Glutamatergic neuron (in vitro differentiated cells): ENCODE results near the gene SPATA21. TPM values are rescaled to one million over a fixed set of nuclear protein-coding genes. Genes with fewer than 3 reads are reported as not detected.

Experiments
- DNase-seq: peaks from one replicate; pipeline ENCODE4 v3.0.0; 2022
- H3K27ac Mint-ChIP-seq: one replicate; pipeline ENCODE4 v1.8.0; 2020; ENCODE audit warnings: mild to moderate bottlenecking, mixed read lengths, inconsistent platforms; ENCODE audit not compliant: unreplicated experiment
- H3K27me3 Mint-ChIP-seq: one replicate; pipeline ENCODE4 v1.8.0; 2020; ENCODE audit warnings: mild to moderate bottlenecking, moderate library complexity, mixed read lengths, inconsistent platforms; ENCODE audit not compliant: unreplicated experiment
- H3K36me3 Mint-ChIP-seq: one replicate; pipeline ENCODE4 v1.8.0; 2020; ENCODE audit warnings: mild to moderate bottlenecking, mixed read lengths, inconsistent platforms; ENCODE audit not compliant: unreplicated experiment
- H3K4me1 Mint-ChIP-seq: one replicate; pipeline ENCODE4 v1.8.0; 2020; ENCODE audit warnings: mild to moderate bottlenecking, low read depth, mixed read lengths, inconsistent platforms; ENCODE audit not compliant: unreplicated experiment
- H3K4me3 Mint-ChIP-seq: one replicate; pipeline ENCODE4 v1.8.0; 2020; ENCODE audit warnings: mild to moderate bottlenecking, mixed read lengths, inconsistent platforms; ENCODE audit not compliant: unreplicated experiment
- H3K9me3 Mint-ChIP-seq: one replicate; pipeline ENCODE4 v1.8.0; 2020; ENCODE audit warnings: mild to moderate bottlenecking, moderate library complexity, mixed read lengths, inconsistent platforms; ENCODE audit not compliant: unreplicated experiment
- total RNA-seq: library from RNA; stranded (reverse); fragmentation: NEBNext Ultra II Directional; extraction: Animal tissue kit (Norgen Biotek cat#: 25700); gene quantifications from one replicate; pipeline ENCODE4 v1.2.1, GENCODE V29; 2021; ENCODE audit not compliant: unreplicated experiment
- TF ChIP-seq, protein P1 (sequence below): fragments of 200-600 bp; sonication (generic); IDR thresholded peaks from one replicate; pipeline ENCODE4 v1.5.0; 2021; ENCODE audit not compliant: partially characterized antibody, unreplicated experiment

SPATA21 gene
- total RNA-seq, 1 donor from 2014 or later, result not detected

DNA sequence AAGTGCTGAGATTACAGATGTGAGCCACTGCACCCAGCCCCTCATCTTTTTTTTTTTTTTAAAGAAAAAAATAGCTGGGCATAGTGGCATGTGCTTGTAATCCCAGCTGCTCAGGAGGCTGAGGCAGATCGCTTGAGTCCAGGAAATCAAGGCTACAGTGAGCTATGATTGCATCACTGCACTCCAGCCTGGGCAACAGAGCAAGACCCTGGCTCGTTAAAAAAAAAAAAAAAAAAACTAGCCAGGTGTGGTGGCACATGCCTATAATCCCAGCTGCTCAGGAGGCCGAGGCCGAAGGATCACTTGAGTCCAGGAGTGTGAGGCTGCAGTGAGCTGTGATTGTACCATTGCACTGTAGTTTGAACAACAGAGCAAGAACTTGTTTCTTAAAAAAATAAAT is 56.4 kb downstream of the SPATA21 start:
- peaks cover 1% of the 10 kb centered on the region for H3K27me3 Mint-ChIP-seq
- no peak overlapping the region for H3K27ac Mint-ChIP-seq
- H3K36me3 Mint-ChIP-seq, result no peaks in the 10 kb centered on the region
- no peak overlapping the region for H3K4me3 Mint-ChIP-seq
- H3K4me1 Mint-ChIP-seq, result peaks cover 14% of the 10 kb centered on the region
- no peaks in the 10 kb centered on the region for H3K9me3 Mint-ChIP-seq
- DNase-seq, result no peak
- TF ChIP-seq, protein P1, sequence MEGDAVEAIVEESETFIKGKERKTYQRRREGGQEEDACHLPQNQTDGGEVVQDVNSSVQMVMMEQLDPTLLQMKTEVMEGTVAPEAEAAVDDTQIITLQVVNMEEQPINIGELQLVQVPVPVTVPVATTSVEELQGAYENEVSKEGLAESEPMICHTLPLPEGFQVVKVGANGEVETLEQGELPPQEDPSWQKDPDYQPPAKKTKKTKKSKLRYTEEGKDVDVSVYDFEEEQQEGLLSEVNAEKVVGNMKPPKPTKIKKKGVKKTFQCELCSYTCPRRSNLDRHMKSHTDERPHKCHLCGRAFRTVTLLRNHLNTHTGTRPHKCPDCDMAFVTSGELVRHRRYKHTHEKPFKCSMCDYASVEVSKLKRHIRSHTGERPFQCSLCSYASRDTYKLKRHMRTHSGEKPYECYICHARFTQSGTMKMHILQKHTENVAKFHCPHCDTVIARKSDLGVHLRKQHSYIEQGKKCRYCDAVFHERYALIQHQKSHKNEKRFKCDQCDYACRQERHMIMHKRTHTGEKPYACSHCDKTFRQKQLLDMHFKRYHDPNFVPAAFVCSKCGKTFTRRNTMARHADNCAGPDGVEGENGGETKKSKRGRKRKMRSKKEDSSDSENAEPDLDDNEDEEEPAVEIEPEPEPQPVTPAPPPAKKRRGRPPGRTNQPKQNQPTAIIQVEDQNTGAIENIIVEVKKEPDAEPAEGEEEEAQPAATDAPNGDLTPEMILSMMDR, result no peak

GRCh38 chr1:16378443-16378842 is 58.8 kb downstream of the SPATA21 start:
- H3K36me3 Mint-ChIP-seq, result no peaks in the 10 kb centered on the region
- no peak for DNase-seq
- TF ChIP-seq, protein P1, result no peak
- H3K9me3 Mint-ChIP-seq, result peaks cover 2% of the 10 kb centered on the region
- H3K27ac Mint-ChIP-seq, result no peak overlapping the region
- H3K27me3 Mint-ChIP-seq, result peaks cover 5% of the 10 kb centered on the region
- no peak overlapping the region for H3K4me3 Mint-ChIP-seq
- peaks cover 17% of the 10 kb centered on the region for H3K4me1 Mint-ChIP-seq

- no peaks in the 10 kb centered on the region for H3K36me3 Mint-ChIP-seq
- peak overlapping the region; percentile 12 for H3K27ac Mint-ChIP-seq
- H3K9me3 Mint-ChIP-seq, result peaks cover 2% of the 10 kb centered on the region
- peaks cover 17% of the 10 kb centered on the region for H3K4me1 Mint-ChIP-seq
- no peak for DNase-seq
- H3K27me3 Mint-ChIP-seq, result peaks cover 5% of the 10 kb centered on the region
- no peak overlapping the region for H3K4me3 Mint-ChIP-seq
- TF ChIP-seq, protein P1, result no peak
Observed at GRCh38 chr1:16376971-16377370, 60.3 kb downstream of the SPATA21 start.

GRCh38 chr1:16375521-16376340 is 61.5 kb downstream of the SPATA21 start:
- H3K4me3 Mint-ChIP-seq, result no peak overlapping the region
- H3K9me3 Mint-ChIP-seq, result peaks cover 2% of the 10 kb centered on the region
- peaks cover 5% of the 10 kb centered on the region for H3K27me3 Mint-ChIP-seq
- TF ChIP-seq, protein P1, result no peak
- no peaks in the 10 kb centered on the region for H3K36me3 Mint-ChIP-seq
- DNase-seq, result no peak
- peaks cover 17% of the 10 kb centered on the region for H3K4me1 Mint-ChIP-seq
- peak overlapping the region; percentile 44 for H3K27ac Mint-ChIP-seq

- TF ChIP-seq, protein P1, result no peak
- Mint-ChIP-seq H3K27me3 (peaks cover 5% of the 10 kb centered on the region), H3K9me3 (peaks cover 2% of the 10 kb centered on the region), H3K4me3 (no peak overlapping the region), H3K27ac (no peak overlapping the region), H3K4me1 (peaks cover 19% of the 10 kb centered on the region), H3K36me3 (no peaks in the 10 kb centered on the region)
- no peak for DNase-seq
Observed at GRCh38 chr1:16374266-16374665, 63.0 kb downstream of the SPATA21 start.
